GM19455 (cell line): Measurements from ENCODE around the gene SHPK.

ENCODE experiments used
- ATAC-seq: cut with Tn5 transposase; IDR thresholded peaks from one replicate; pipeline ENCODE4 v1.9.1; 2021; ENCODE audit not compliant: unreplicated experiment

The SHPK gene

DNA sequence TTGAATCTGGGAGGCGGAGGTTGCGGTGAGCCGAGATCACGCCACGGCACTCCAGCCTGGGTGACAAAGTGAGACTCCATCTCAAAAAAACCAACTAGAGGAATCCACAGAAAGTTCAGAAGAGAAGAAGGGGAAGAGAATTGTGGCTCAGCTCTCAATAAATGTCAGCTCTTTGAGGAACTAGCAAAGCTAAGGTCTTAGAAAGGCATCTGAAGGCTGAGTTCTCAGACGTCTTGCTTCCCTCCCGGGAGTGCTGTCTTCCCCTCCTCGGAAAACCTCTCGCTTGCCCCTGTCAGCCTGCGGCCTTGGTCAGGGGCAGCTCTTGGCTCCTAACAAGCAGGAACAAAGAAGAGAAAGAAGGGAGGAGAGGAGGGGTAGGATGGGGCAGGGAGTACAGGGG, 5.3 kb downstream of the SHPK start:
- ATAC-seq, result no peak

DNA sequence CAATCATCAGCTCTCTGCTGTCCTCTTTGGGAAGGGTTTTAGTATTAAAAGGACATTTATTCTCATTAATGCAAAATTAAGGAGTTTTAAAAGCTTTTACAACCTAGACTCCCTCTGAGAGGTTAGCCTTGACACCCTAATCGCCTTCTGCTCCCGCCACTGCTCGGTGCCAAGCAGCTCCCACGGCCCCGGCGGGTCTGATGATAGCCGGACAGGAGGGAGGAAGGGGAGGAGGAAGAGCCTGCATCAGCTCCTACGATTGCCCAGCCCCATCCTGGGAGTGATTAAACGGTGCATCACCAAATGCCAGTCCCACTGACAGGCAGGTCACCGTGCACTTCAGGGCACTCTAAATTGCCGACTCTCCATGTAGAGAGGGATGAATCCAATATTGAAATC, 8.3 kb downstream of the SHPK start:
- no peak for ATAC-seq

DNA sequence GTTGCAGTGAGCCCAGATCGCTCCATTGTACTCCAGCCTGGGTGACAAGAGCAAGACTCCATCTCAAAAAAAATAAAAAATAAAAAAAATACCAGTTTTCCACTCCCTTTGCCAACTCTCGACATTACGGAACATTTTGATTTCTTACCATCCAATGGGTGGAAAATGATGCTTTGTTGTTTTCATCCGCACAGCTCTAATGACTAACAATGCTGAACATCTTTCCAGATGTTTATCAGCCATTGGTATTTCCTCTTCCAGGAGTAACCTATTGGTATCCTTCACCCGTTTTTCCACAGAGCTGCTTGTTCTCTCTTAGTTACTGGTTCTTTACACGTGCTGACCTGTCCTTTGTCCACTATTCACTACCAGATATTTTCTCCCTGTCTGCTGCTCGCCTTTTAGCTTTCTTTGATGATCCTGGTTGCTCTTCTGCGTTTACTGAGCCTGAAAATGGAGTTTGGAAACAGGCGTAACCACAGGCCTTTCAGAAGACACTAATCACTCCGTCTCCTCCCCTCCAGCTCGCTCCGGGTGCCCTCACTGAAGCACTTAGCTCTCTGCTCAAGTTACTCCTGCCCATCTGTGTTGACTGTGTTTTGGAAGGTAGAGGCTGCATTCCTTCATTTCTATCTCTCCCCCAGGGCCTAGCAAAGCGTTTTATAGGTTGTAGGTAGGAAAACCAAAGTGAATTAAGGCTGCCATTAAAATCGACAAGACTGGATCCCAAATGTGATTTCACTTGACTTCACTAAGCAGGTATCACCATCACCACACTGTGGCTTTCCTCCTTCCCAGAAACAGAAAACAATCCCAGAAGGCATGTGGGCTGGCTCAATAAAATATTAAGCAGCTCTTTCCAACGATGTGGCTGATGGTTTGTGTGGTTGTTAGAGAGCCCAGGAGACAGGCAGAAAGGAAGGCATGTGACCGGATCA, 8.9 kb downstream of the SHPK start:
- ATAC-seq, result no peak

DNA sequence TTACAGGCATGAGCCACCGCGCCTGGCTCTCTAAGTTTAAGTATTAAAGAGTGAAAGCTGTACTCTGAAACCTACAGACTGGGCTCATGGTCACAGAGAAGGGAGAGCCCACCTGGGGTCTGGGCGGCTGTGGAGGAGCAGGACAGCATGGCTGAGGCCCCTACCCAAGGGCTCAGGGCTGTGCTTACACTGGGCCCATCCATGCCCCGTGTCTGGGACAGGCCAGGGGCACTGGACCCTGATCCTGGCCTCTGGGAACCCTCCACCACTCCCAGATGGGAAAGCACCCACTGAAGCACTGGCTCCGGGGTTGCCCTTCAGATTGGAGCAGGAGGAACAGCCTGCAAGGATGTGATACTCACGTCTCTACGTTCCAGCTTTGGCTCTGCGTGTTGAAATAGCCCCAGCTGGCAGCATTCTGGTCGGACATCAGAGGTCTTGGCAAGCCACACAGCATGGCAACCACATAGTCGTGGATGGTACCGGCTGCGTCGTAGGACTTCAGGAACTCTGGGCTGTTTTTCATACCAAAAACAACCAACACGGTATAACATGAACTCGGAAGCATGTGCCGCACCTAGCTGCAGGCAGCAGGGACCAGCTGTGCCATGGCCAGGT, 13.0 kb downstream of the SHPK start:
- ATAC-seq, result no peak

DNA sequence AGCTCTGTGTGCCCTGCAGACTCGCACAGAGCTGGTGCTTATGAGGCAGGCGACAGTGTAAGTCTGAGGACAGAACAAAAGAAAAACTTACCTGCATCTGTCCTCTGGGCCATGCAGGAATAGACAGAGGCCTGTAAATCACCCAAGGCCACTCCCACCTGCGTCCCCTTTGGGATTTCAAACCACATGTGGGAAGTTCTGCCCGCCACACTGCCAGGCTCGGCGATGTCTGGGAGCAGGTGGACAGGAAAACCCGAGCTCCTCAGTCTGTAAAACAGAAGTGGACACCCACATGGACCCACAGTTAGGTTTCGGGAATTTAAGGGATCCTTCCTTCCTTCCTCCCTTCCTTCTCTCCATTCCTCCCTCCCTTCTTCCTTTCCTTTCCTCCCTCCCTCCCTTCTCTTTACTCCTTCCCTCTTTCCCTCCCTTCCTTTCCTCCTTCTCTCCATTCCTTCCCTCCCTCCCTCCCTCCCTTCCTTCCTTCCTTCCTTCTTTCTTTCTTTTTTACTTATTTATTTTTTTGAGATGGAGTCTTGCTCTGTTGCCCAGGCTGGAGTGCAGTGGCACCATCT, 14.8 kb downstream of the SHPK start:
- no peak for ATAC-seq

DNA sequence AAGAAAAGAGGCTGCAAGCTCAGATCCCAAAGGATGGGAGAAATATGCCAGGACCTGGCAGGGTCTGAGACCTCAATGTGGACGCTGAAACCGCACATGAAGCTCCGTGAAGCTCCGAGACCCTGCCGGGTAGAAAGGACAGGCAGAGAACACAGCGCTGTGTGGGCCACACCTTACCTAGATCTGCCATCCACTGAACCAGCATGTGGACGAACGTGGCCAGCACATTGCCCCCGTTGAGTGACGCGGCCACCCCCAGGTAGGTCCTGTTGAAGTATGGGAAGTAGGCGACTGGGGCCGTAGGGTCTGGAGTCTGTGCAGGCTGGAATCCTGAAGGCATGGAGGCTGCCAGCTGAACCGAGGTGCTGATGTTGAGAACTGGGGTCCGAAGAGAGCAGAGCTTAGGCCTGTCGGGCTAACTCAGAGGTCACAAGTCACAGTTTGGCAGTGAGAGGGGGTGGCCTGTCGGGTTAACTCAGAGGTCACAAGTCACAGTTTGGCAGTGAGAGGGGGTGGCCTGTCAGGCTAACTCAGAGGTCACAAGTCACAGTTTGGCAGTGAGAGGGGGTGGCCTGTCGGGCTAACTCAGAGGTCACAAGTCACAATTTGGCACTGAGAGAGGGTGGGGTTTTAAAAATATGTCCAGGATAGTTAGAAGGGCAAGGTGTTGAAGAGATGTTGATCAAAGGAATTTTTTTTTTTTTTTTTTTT, 20.7 kb downstream of the SHPK start:
- ATAC-seq, result no peak

DNA sequence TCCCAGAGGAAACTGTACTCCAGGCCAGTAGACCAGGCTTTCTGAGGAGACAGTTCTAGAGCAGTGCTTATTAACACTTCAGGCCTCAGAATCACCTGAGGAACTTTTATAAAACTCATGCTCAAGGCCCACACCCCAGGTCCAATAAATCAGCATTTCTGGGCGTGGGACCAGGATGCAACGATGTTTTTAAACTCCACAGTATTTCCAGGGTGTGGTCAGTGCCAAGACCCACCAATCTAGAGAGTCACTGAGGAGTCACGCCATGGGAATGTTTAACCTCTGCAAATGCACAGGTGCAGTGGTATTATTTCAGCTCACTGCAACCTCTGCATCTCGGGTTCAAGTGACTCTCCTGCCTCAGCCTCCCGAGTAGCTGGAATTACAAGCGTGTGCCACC, 22.9 kb downstream of the SHPK start:
- no peak for ATAC-seq

DNA sequence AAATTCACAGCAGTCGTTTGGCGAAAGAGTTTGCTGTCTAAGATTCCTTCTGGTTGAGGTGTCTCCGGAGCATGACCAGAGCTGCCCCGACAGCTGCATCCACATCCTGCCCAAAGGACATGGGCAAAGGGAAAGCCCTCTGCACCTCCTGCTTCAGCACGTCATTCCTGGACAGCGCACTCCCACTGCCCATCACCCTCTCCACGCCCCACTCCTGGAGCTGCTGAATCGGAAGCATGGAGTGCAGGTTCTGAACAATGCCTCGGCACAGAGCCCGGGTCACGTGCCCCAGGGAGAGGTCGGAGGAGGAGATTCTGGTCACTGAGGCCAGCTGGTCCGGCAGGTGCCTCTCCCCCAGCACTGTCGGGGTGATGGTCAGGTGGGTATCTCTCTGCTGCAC, 25.5 kb downstream of the SHPK start:
- ATAC-seq, result no peak

DNA sequence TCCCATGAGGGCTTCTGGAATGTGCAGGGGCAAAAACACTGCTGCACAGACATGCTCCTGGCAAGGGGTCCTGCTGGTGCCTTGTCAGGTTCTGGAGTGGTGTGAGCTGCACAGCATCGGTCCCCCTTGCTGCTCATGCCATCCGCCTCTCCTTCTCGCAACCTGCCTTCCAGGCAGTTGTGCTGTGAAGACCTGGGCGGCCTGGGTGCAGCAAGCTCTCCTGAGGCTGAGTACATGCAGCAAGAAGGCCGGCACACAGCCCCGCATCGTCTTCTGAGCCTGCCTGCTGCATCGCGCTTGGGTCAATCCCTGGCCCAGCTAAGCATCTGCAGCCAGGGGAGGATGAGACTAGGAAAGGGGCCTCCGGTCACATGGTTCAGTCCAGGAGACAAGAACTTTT, 26.4 kb downstream of the SHPK start:
- no peak for ATAC-seq

DNA sequence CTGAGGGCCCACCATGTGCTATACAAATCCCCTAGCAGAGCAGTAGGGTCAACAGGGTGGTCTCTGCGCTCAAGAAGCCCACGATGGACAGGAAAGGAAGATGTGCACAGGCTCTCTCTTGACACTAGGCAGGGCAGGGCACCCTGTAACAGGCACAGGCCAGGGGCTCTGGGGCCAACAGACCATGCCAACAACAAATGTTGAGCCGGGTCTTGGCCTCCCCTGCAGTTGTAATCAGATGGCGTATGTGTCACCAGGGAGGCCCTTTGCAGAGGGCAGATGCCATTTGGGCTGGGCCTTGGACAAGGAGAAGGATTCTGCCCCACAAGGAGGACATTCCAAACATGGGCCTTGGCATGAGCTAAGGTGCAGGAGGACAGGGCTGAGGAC, 32.2 kb downstream of the SHPK start:
- no peak for ATAC-seq

DNA sequence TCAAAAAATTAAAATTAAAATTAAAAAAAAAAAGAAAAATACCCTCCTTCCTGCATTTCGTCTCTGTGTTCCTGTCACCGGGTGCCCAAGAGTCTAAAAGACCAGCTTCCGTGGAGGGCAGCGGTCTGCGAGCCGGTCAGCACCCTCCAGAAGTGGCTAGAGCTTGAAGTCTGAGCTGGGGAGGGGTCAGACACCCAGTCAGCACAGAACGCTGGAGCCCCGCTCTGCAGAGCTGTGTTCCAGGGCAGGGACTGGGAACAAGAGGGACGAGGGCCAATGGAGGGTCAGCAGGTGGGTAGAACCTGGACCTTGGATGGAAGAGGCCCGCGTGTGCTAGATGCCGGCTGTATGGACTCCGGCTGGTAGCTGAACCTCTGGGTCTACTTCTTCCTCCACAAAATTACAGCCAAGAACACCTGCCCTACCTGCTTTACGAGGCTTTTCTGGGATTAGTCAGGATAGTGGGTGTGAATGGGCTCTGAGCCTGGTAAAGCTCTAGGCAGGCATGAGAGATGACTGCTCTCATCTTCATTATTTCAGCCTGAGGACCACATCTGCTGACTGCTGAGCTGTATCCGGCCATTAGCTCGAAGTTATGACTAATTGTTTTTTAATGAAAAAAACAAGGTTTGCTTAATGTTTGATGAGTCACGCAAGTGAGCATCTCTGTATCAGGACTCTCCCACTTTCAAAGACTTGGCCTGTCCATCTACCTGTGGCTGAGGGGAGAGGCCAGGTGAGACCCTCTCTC, 32.8 kb downstream of the SHPK start:
- ATAC-seq, result no peak

DNA sequence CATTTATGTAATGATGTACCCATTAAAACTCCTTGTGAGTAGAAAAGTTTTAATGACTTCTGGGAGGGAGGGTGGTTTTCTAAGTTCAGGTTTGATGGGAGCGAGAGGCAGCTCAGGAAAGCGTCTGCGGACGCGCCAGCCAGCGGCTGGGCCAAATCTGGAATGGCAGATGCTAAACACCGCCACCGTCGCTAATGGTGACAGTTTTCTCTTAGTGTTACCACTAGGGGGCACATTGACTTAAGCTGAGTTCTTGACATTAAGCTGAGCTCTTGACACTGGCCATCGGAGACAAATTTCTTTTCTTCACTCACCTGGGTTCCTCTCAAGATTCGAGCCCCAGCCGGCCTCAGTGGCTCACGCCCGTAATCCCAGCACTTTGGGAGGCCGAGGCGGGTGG, 33.6 kb downstream of the SHPK start:
- ATAC-seq, result no peak

DNA sequence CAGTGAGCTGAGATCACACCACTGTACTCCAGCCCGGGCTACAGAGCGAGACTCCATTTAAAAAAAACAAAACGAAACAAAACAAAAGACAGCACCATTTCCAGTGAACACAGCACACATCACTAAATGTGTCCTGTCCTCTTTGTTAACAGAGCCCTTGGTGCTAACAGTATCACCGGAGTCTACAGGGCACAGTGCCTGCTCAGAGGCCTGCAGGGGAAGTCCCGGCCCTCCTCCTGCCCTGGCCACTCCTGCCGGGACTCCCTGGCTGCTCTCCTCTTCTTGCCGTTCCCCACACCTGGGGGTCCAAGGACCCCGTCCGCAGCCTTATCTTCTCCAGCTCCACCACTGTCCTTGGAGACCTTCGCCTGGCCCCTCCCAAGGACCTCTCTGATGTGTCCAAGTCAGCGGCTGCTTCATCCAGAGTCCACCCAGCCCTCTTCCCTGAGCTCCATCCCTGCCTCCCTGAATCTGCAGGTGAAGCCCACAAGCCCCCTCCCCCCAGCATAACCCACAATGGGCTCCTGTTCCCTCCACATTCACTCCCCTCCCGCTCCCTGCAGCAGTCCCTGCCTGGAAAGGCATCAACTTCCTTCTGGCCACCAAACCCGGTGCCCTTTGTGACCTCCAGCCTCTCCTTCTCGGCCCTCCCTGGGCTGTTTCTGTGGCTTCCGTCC, 35.4 kb downstream of the SHPK start:
- ATAC-seq, result no peak

DNA sequence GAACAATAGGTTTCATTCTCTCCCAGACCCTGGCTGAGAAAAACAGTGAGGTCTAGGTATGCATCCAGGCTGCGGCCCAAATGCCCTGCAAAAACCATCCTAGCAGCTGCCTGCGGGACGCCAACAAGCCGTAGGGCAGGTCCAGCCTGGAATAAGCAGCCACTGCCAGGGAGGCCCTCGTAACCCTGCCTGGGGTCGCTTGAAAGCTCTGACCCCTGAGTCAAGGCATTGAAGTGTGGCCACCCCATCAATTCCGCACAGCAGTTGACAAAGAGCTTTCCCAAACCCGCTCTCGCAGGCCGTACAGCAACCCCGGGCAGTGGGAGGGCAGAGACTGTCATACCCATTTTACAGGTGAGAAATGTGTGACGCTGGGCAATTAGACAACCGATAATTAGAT, 38.0 kb downstream of the SHPK start:
- no peak for ATAC-seq

DNA sequence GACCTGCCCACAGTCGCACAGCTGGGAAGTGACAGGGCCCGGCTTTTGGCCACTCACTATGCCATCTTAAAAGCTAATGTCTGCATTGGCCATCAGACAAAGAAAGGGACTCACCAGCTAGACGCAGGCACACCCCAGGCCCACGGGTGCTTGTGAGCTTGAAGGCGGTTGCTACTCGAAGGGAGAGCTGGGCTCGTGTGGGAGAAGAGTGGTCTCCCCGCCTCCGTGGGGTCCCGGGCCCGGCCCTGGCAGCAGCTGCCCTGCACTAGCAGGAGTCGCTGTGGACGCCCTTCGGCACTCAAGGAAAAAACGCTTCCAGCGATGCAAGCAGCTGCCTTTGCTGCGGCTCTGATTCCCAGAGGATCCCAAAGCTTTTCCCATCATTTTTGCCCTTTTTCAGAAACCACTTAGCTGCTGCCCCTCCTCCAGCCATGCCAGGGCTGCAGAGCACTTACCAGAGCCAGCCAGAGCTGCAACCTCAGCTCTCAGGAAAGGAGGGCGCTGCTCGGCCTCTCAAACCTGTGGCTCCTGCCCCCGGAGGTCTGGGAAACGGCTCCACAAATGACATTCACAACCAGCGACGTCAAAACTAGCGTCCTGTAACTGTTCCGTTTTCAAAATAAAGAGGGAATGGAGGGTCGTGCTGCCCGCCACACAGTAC, 39.1 kb downstream of the SHPK start:
- no peak for ATAC-seq

DNA sequence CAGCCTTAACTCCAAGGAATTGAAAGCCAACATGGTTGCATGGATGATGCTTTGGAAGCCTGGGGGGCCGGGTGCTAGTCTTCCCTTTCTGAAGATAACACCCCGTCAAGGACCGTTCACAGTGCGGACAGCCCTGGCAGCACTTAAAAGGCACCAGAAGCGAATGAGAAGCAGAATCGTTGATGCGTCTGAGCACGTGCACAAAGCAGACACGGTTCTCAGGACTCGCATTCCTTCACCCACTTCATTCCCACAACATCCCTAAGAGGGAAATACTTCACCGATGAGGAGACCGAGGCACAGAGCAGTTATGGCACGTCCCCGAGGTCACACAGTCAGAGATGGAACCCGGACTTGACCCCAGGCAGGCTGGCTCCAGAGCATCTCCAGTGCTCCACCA, 41.1 kb downstream of the SHPK start:
- no peak for ATAC-seq

DNA sequence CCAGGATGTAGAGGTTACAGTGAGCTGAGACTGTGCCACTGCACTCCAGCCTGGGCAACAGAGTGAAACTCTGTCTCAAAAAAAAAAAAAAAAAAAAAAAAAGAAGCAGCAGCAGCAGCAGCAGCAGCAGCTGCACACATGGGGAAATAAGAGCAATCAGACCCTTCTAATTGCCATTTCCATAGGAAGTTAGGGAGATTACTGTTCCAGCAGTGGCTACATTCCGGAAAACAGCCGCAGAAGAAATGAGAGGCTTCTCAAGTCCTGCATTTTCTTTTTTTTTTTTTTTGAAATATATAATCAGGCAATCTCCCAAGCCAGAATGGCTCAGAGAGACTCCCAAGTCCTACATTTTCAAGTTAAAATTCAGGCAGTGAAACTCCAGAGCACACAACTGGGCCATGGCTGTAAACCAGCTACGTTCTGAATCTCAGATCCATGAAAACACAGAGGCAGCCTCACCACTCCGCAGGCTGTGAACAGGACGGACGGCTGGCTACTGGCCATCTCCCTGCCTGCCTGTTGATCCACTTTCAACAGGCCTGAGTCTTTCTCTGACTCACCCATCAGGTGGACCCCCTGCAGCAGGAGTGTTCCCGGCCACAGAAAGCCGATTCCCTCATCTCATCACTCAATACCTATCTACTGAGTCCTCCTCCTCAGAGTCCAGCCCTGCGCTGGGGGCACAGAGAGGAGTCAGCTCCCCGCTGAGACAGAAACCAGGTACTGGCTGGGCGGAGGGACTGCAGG, 41.8 kb downstream of the SHPK start:
- no peak for ATAC-seq

DNA sequence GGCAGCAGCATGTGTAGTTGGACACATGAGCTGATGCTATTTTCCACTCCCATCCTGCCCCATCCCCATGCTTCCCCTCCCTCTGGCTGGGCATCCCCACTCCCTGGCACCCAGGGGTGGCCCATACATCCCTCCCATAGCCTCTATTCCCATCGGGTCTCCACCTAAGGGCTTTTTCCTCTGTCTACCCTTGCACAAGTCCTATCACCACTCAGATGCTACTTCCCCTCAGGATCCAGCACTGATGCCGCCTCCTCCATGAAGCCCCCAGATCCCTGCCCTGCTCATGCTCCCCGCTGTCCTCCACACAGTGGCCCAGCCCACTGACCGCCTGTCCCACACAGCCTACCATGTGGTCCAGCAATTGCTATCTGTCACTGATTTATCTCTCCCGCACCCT, 42.7 kb downstream of the SHPK start:
- ATAC-seq, result no peak

DNA sequence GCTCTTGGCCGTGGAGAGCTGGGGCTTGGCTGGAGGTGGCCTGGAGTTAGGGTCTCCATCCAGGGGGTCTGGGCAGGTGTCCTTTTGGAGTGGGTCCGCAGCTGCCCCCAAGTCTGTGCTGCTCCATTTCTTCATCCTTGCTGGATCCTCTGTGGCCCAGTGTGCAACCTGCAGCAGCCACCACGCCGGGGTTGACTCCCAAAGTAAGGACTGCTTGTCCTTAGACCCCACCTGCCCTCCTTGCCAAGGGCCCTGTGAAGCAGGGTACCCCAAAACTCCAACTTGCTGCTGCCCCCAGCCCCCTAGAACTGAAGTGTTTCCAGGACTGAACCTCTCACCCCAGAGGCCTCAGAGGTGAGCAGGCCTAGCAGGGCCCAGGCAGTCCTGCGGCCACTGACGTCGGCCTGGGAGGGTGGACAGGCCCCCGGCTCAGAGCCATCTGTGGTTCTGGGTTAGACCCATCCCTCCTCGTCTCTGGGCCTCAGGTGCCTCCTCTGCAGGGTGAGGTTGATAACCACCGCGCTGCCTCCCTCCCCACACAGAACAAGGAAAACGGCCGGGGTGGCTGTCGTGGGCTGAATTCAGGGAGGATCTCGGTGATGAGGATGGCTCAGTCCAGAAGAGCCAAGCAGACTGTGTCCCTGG, 43.7 kb downstream of the SHPK start:
- ATAC-seq, result no peak
